HepG2 (cell line): Measurements from ENCODE around the gene ARHGAP12.

Experiments used
- SETDB1 ChIP-seq: sonication (generic); formaldehyde crosslinking; IDR thresholded peaks from 2 replicates; pipeline ENCODE4 v1.5.1; 2020; ENCODE audit warnings: missing genetic modification reagents, mild to moderate bottlenecking, borderline replicate concordance
- ZNF549 ChIP-seq: sonication (generic); formaldehyde crosslinking; IDR thresholded peaks from 2 replicates; pipeline ENCODE4 v1.5.0; 2020; ENCODE audit warnings: missing genetic modification reagents

DNA sequence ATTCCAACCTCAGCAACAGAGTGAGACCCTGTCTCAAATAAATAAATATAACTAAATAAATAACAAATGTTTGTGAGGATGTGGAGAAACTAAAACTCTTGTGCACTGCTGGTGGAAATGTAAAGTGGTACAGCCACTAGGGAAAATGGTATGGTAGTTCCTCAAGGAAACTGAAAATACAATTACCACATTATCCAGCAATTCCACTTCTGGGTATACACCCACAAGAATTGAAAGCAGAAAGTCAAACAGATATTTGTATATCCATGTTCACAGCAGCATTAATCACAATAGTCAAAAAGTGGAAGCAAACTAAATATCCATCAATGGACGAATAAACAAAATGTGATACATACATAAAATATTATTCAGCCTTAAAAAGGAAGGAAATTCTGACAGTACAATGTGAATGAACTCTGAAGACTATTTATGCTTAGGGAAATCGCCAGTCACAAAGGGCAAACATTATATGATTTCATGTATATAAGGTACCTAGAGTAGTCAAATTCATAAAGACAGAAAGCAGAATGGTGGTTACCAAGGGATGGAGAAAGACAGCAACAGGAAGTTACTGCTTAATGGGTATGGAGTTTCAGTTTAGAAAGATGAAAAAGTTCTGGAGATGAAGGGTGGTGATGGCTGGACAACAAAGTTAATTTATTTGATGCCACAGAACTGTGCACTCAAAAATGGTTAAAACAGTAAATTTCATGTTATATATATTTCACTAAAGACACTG is 9.8 kb downstream of the ARHGAP12 start:
- TF ChIP-seq ZNF549 (CRISPR knock-in tag): no peak
- TF ChIP-seq SETDB1 (CRISPR knock-in tag): no peak
